Skeletal muscle satellite cell (primary cell): Measurements from ENCODE around the gene FLT1. TPM values are rescaled to one million over a fixed set of nuclear protein-coding genes. Genes with fewer than 3 reads are reported as not detected.

Experiments
- H3K27me3 ChIP-seq: 2 replicates; pipeline ENCODE4 v1.7.0; 2013; ENCODE audit warnings: low read length; ENCODE audit not compliant: control insufficient read depth, insufficient read depth
- H3K36me3 ChIP-seq: 2 replicates; pipeline ENCODE4 v1.7.0; 2013; ENCODE audit warnings: mild to moderate bottlenecking, control low read depth, low read length; ENCODE audit not compliant: insufficient read depth
- H3K4me1 ChIP-seq: 2 replicates; pipeline ENCODE4 v1.7.0; 2013; ENCODE audit warnings: low read length; ENCODE audit not compliant: control insufficient read depth, insufficient read depth
- H3K4me2 ChIP-seq: 2 replicates; pipeline ENCODE4 v1.7.0; 2013; ENCODE audit warnings: mild to moderate bottlenecking, low read length
- H3K4me3 ChIP-seq: 2 replicates; pipeline ENCODE4 v1.7.0; 2013; ENCODE audit warnings: low read length
- H3K9ac ChIP-seq: 2 replicates; pipeline ENCODE4 v1.7.0; 2013; ENCODE audit warnings: mild to moderate bottlenecking, low read depth, low read length, moderate library complexity
- H3K9me3 ChIP-seq: replicated peaks from 2 replicates; pipeline ENCODE4 v1.7.0; 2013; ENCODE audit warnings: mild to moderate bottlenecking, control low read depth, low read length
- total RNA-seq: library from RNA; depleted of rRNA; stranded (reverse); fragments of >200 nt; gene quantifications from 2 replicates; pipeline ENCODE4 v1.2.3, GENCODE V29; 2012; rRNA removed

Gene FLT1
- total RNA-seq = not detected in 2 replicates

GRCh38 chr13:28494778-28495537 is at the start of gene FLT1:
TSS of gene FLT1 (minus strand) at chr13:28495128. CDS start at chr13:28494843, 285 bp downstream.
- peak within 1 kb of the TSS; percentile 58 for H3K4me3 ChIP-seq
- H3K9me3 ChIP-seq = no peaks in the 10 kb centered on the region
- no peaks in the 10 kb centered on the region for H3K36me3 ChIP-seq
- peaks cover 89% of the 10 kb centered on the region for H3K27me3 ChIP-seq
- H3K4me2 ChIP-seq = peak within 1 kb of the TSS; percentile 82
- H3K4me1 ChIP-seq = peaks cover 18% of the 10 kb centered on the region
- H3K9ac ChIP-seq = no peak within 1 kb of the TSS

- no peak overlapping the region for H3K4me3 ChIP-seq
- no peaks in the 10 kb centered on the region for H3K36me3 ChIP-seq
- H3K4me1 ChIP-seq = no peaks in the 10 kb centered on the region
- no peaks in the 10 kb centered on the region for H3K27me3 ChIP-seq
- H3K9ac ChIP-seq = no peak overlapping the region
- H3K4me2 ChIP-seq = no peak overlapping the region
- no peaks in the 10 kb centered on the region for H3K9me3 ChIP-seq
Observed at GRCh38 chr13:28544026-28544425, 49.1 kb upstream of the FLT1 start.

GRCh38 chr13:28542804-28543203 is 47.9 kb upstream of the FLT1 start:
- Histone ChIP-seq H3K9ac (no peak overlapping the region), H3K9me3 (no peaks in the 10 kb centered on the region), H3K4me1 (no peaks in the 10 kb centered on the region), H3K4me3 (no peak overlapping the region), H3K36me3 (no peaks in the 10 kb centered on the region), H3K4me2 (no peak overlapping the region), H3K27me3 (no peaks in the 10 kb centered on the region)

GRCh38 chr13:28541966-28542365 is 47.0 kb upstream of the FLT1 start:
- Histone ChIP-seq H3K27me3 (no peaks in the 10 kb centered on the region), H3K4me1 (no peaks in the 10 kb centered on the region), H3K4me2 (no peak overlapping the region), H3K36me3 (no peaks in the 10 kb centered on the region), H3K9me3 (no peaks in the 10 kb centered on the region), H3K4me3 (no peak overlapping the region), H3K9ac (no peak overlapping the region)

GRCh38 chr13:28540612-28541011 is 45.7 kb upstream of the FLT1 start:
- no peaks in the 10 kb centered on the region for H3K9me3 ChIP-seq
- no peak overlapping the region for H3K4me2 ChIP-seq
- H3K27me3 ChIP-seq = peaks cover 4% of the 10 kb centered on the region
- H3K9ac ChIP-seq = no peak overlapping the region
- no peaks in the 10 kb centered on the region for H3K36me3 ChIP-seq
- no peak overlapping the region for H3K4me3 ChIP-seq
- no peaks in the 10 kb centered on the region for H3K4me1 ChIP-seq

- Histone ChIP-seq H3K9ac (no peak overlapping the region), H3K27me3 (peaks cover 4% of the 10 kb centered on the region), H3K36me3 (no peaks in the 10 kb centered on the region), H3K4me3 (no peak overlapping the region), H3K4me2 (no peak overlapping the region), H3K4me1 (no peaks in the 10 kb centered on the region), H3K9me3 (no peaks in the 10 kb centered on the region)
Observed at GRCh38 chr13:28539625-28540286, 44.8 kb upstream of the FLT1 start.

GRCh38 chr13:28538932-28539331 is 44.0 kb upstream of the FLT1 start:
- no peaks in the 10 kb centered on the region for H3K36me3 ChIP-seq
- H3K9me3 ChIP-seq = no peaks in the 10 kb centered on the region
- no peaks in the 10 kb centered on the region for H3K4me1 ChIP-seq
- no peak overlapping the region for H3K9ac ChIP-seq
- no peak overlapping the region for H3K4me3 ChIP-seq
- H3K27me3 ChIP-seq = peaks cover 4% of the 10 kb centered on the region
- H3K4me2 ChIP-seq = no peak overlapping the region

- Histone ChIP-seq H3K9me3 (no peaks in the 10 kb centered on the region), H3K4me1 (no peaks in the 10 kb centered on the region), H3K36me3 (no peaks in the 10 kb centered on the region), H3K9ac (no peak overlapping the region), H3K4me2 (no peak overlapping the region), H3K27me3 (peaks cover 12% of the 10 kb centered on the region), H3K4me3 (no peak overlapping the region)
Observed at GRCh38 chr13:28537171-28537570, 42.2 kb upstream of the FLT1 start.

GRCh38 chr13:28536371-28536770 is 41.4 kb upstream of the FLT1 start:
- Histone ChIP-seq H3K36me3 (no peaks in the 10 kb centered on the region), H3K9ac (no peak overlapping the region), H3K4me3 (no peak overlapping the region), H3K4me2 (no peak overlapping the region), H3K27me3 (peaks cover 16% of the 10 kb centered on the region), H3K4me1 (peaks cover 5% of the 10 kb centered on the region), H3K9me3 (no peaks in the 10 kb centered on the region)

GRCh38 chr13:28535734-28536133 is 40.8 kb upstream of the FLT1 start:
- H3K27me3 ChIP-seq = peaks cover 18% of the 10 kb centered on the region
- H3K4me2 ChIP-seq = no peak overlapping the region
- H3K9me3 ChIP-seq = no peaks in the 10 kb centered on the region
- peaks cover 7% of the 10 kb centered on the region for H3K4me1 ChIP-seq
- H3K4me3 ChIP-seq = no peak overlapping the region
- H3K36me3 ChIP-seq = no peaks in the 10 kb centered on the region
- H3K9ac ChIP-seq = no peak overlapping the region

- no peak overlapping the region for H3K4me2 ChIP-seq
- peaks cover 7% of the 10 kb centered on the region for H3K4me1 ChIP-seq
- H3K4me3 ChIP-seq = no peak overlapping the region
- H3K9me3 ChIP-seq = no peaks in the 10 kb centered on the region
- H3K36me3 ChIP-seq = no peaks in the 10 kb centered on the region
- H3K9ac ChIP-seq = no peak overlapping the region
- peaks cover 23% of the 10 kb centered on the region for H3K27me3 ChIP-seq
Observed at GRCh38 chr13:28534801-28535200, 39.9 kb upstream of the FLT1 start.

- peaks cover 7% of the 10 kb centered on the region for H3K4me1 ChIP-seq
- no peaks in the 10 kb centered on the region for H3K36me3 ChIP-seq
- no peak overlapping the region for H3K4me3 ChIP-seq
- no peak overlapping the region for H3K9ac ChIP-seq
- H3K27me3 ChIP-seq = peaks cover 23% of the 10 kb centered on the region
- H3K9me3 ChIP-seq = no peaks in the 10 kb centered on the region
- H3K4me2 ChIP-seq = no peak overlapping the region
Observed at GRCh38 chr13:28534210-28534609, 39.3 kb upstream of the FLT1 start.
